HS-27A (cell line): ENCODE data around the gene ANKMY1.

Source experiments
- DNase-seq: peaks from one replicate; pipeline ENCODE4 v3.0.0-alpha.2; 2012; ENCODE audit warnings: low read depth, missing footprints

Gene ANKMY1

GRCh38 chr2:240579771-240580614, 22.2 kb upstream of the ANKMY1 start:
- DNase-seq, result no peak

DNA sequence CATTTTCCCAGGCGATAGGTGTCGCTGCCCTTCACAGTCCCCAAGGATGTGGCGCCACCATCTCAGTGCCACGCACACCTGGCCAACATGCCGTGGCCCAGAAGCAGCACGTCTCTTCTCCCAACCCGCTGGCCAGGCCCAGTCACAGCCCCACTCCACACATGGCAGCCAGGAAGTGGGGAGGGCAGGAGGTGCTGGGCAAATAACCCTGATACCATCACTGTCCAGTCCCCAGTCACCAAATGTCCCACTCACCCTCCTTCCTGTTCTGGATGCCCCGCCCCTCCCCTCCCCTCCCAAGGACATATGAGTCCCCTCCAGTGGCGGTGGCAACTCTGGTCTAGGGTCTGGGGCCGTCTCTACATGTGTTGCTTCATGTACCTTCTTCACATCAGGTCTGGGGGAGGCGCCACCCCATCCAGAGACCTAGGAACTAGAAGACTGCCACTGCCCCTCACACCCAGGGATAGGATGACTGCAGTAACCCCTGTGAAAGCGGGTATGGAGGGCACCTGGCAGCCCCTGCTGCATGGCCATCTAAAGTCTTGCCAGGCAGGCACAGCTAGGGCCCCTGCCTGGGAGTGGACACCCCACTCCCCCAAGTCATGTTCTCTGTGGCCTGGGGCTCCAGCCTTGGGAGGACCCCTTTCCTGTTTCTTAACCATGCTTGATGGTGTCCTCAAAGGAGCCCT, 21.4 kb upstream of the ANKMY1 start:
- DNase-seq, result no peak

DNA sequence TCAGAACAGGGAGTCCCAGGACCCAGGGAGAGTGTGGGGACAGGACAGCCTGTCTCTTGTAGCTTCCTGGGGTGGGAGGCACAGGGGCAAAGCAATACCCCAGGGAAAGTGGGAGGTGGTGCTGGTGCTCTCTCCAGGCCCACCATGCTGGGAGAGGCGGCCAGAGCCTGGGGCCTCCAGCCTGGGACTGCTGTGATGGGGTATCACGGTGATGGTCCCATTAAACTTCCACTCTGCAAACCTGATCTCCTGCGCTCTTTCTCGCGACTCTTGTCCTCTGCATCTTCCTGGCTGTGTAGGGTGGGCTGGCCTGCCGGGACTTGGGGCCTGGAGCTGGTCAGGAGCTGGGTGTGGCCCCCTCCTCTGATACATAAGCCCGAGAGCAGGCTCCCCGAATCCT, 20.7 kb upstream of the ANKMY1 start:
- DNase-seq, result no peak

GRCh38 chr2:240578110-240578450, 20.3 kb upstream of the ANKMY1 start:
- DNase-seq, result no peak

GRCh38 chr2:240577281-240578109, 19.7 kb upstream of the ANKMY1 start:
- no peak for DNase-seq

DNA sequence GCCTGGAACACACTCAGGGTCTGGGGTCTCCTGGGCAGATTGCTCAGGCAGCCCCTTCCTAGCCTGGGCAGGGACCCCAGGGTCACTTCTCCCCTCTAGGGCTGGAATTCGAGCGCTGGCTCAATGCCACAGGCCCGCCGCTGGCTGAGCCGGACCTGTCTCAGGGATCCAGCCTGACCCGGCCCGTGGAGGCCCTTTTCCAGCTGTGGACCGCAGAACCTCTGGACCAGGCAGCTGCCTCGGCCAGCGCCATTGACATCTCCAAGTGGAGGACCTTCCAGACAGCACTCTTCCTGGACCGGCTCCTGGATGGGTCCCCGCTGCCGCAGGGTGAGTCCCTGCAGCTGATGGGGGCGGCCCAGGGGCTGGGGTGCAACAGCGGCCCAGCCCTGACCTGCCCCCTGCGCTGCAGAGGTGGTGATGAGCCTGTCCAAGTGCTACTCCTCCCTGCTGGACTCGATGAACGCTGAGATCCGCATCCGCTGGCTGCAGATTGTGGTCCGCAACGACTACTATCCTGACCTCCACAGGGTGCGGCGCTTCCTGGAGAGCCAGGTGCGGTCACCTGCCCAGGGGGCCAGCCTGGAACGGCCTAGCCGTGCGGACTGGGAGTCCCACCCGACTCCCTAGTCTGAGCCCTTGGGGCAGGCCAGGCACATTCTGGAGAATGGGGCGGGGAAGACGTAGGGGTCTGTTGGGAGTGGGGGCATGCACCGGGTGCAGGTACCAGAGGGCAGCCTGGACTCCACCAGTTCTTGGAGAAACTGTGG, 18.8 kb upstream of the ANKMY1 start:
- DNase-seq, result no peak

- DNase-seq, result no peak
Observed at GRCh38 chr2:240576036-240576435, 18.2 kb upstream of the ANKMY1 start.

DNA sequence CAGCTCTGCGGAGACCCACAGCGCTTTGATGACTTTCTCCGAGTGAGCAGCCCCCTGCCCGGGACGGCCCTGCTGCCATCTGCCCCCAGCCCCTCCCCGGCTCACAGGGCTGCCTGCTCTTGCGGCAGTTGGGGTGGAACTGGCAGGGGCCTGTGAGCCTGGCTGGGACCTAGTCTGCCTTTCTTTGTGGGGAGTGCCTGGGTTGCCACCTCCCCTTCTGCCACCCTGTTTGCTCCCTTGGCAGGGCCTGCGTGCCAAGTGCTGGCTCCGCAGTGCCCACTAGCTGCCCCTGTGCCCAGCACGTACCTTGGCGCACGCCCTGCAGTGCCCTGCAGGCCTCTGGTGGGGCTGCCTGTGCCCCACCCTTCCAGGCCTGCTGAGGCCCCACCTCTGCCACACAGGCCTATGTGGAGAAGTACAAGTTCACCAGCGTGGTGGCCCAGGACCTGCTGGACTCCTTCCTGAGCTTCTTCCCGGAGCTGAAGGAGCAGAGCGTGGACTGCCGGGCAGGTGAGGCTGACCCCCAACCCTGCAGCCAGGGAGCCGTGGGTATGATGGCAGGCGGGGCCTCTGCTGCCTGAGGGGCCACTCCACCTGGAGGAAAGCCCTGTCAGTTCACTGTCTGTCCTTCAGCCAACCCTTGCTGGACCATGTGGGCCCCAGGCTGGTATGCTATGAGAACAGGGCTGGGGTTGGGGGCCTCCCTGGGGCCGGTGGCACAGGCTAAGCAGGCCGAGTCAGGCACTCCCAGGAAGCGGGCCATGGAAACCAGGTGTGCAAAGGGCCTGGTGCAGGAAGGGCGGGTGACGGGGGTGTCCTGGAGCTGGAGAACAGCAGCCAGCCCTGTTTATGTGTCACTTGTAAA, 17.5 kb upstream of the ANKMY1 start:
- DNase-seq, result no peak

DNA sequence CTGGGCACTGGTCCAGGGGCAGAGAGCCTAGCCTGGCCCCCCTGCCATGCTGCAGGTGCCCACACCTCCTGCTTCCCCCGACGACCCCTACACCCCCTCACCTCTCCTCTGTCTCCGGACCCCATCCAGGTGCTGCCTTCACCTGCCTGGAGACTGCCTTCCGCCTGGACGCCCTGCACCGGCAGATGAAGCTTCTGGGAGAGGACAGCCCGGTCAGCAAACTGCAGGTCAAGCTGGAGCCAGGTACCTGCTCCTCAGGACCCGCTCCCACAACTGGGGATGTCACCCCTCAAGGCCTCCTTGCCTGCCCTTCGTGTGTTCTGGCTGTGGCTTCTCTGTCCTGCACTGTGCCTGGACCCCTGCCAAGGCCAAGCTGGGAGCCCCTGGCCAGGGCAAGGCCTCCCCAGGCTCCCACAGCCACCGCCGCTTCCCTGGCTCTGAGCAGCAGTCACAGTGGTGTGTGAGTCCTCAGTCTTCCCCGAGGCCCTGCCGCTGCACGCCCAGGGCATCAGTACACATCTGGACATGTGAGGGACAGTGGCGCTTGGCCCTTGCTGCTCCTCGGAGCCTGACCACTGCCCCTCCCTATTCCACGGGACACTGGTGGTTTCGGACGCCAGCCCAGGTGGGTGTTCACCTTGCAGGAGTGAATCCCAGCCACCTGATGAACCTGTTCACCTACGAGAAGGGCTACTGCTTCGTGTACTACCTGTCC, 16.8 kb upstream of the ANKMY1 start:
- no peak for DNase-seq

DNA sequence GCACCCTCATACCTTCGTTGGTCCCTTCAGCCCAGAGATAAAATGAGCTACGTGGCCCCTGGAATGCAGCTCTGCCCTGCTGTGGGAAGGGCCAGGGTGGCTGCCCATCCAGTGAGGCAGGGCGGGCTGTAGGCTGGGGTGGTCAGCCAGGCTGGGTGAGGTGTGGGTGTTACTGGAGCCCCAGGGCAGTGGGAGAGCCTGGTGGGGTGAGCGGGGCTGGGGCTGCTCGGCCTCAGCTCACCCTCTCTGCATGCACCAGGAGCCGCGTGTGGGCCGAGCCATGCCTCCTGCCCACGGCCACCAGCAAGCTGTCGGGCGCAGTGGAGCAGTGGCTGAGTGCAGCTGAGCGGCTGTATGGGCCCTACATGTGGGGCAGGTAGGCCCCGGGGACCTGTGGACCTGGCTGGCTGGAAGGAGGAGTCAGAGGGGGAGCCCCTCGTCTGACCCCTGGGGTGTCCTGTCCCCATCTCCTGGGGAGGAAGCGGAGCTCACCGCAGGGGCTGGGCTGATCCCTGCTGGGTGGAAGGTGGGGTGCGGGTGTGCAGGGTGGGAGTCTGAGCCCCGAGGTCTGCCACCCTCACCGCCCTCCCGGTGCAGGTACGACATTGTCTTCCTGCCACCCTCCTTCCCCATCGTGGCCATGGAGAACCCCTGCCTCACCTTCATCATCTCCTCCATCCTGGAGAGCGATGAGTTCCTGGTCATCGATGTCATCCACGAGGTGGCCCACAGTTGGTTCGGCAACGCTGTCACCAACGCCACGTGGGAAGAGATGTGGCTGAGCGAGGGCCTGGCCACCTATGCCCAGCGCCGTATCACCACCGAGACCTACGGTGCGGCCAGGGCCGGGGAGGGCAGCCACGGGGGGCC, 16.0 kb upstream of the ANKMY1 start:
- no peak for DNase-seq

GRCh38 chr2:240573071-240573515, 15.3 kb upstream of the ANKMY1 start:
- DNase-seq, result no peak

GRCh38 chr2:240572141-240573031, 14.6 kb upstream of the ANKMY1 start:
- no peak for DNase-seq

GRCh38 chr2:240571314-240571973, 13.7 kb upstream of the ANKMY1 start:
- DNase-seq, result no peak

GRCh38 chr2:240570531-240571313, 12.9 kb upstream of the ANKMY1 start:
- no peak for DNase-seq

DNA sequence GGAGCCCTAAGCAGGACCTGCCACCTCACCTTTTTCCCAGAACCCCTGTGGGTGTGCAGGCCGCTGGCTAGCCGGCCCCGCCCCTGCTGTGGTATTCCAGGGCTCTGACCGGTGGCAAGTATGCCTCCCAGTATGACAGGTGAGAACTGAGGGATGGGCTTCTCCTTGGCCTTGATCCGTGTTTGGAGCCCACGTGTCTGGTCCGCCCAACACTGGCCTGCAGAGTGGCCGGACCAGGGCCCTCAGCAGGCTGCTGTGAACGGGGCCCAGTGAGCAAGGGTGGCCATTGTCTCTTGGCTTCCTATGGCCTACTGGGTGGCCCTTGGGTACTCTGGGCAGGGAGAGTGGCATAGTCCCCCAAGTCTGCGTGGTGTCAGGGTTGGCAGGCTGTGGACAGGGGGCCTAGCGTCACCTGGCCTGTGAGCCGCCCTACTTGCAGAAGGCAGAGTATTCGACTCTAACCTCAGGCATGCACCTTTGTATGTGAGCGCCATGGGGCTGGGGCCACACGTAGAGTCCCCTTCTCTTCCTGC, 12.3 kb upstream of the ANKMY1 start:
- no peak for DNase-seq

GRCh38 chr2:240569523-240569997, 11.8 kb upstream of the ANKMY1 start:
- DNase-seq, result no peak
